ENCODE data around the gene MTUS2.

The MTUS2 gene

GRCh38 chr13:29266261-29266660, 446.1 kb downstream of the MTUS2 start:
- no peak for DNase-seq

DNA sequence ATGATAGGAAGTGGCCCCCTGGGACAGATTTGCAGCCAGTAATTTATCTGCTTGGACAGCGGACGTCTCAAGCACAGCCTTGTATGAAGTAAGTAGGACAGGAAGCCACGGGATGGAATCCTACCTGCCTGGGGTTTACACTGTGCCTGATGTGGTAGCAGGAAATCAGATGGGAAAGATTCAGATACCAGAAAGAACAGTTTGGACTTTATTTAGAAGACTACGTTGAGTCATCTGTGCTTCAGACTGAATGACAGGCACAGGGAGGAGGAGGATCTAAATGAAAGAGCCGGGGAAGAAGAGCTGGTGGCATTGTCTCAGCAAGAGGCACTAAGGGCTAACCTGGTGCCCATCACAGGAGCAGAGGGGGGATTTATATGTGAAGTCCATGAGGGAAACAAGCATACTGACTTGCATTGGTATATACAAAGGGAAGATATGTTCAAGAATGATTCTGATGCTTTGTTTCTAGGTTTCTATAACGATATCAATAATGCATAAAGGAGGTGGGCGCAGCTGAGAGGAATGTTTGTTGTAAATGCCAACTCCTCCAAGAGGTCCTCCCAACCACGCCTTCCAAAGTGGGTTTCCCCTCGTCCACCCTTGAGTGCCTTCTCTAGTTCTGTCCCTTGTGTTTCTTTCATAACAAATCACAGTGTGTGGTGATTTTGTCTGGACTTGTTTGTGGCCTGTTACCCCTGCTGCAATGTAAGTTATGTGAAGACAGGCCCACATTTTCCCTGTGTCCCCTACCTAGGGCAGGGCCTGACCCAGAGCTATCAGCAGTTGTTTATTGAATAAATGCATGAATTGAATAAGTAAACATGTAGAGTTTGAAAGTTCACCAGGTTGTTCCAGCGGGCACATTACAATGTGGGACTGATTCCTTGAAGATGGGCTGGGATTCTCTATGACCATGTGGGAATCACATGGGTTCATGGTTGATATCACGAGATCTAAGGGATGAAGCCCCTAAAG, 446.9 kb downstream of the MTUS2 start:
- DNase-seq = no peak

DNA sequence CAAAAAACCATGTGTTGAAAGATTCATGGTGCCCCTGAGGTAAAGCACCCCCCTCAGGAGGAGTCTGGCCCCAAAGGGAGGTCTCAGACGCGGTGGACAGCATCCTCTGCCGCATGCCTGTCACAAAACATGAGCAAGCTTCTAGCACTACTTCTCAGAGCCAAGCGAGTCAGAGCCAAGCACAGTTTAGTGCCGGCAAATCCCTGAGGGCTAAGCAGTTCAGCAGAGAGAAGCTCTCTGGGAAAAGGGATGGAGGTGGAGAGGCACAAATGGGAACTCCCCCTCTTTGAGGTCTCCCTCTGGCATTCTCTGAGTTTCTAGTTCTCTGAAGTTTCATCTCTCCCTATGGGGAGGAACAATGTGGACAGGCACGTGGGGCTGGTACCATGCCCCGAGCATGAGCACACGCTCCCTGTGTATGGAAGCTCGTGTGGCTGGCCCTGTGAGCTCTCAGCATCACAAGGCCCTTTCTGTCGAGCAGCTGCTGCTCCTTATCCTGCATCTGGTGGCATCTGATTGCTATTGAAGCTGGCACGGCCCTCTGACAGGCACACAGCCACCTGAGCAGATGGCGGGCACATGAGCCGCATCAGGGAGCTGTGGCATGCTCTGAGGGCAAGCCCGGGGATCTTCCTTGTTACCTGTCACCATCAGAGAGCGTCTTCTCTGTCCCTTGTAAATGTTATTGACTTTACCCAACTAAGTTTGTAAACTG, 450.3 kb downstream of the MTUS2 start:
- DNase-seq = no peak

- DNase-seq = no peak
Observed at GRCh38 chr13:29271606-29272005, 451.5 kb downstream of the MTUS2 start.

DNA sequence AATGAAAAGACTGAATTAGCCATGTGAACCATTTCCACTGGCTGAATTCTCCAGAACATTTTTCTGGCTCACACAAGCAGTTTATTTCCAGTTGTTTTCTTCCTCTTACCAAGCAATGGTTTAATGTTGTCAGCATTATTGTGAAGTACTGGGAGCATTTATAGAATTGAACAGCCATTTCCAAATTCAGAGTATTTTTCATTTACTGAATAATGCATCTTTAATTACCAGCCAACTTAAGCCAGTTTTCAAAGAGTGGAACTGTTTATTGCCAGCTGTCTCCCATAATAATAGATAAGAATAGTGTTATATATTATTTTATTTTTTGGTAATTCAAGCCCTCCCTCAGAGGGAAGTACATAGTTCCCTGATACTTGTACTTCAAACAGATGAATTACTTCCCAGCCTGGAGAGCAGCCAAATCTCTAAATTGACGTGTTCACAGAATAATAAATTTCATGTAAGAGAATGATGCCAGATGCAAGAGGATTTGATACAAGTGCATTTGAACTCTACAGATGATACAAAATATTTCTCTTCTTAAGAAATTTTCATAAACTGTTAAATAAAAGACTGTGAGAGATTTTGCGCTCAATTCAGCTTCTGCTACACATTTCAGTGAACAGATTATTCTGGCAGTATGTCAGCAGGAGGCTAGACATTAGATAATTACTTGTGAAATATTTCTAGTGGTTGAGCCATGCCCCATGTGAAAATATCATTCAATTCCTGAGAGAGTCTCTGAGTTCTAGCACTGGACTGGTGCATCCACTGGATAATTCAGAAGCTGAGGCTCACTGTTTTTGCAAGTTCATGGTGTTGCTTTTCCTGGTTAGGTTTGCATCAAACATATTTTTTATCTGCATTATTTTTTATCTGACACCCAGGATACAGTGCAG, 459.5 kb downstream of the MTUS2 start:
- DNase-seq = peak; percentile 83

DNA sequence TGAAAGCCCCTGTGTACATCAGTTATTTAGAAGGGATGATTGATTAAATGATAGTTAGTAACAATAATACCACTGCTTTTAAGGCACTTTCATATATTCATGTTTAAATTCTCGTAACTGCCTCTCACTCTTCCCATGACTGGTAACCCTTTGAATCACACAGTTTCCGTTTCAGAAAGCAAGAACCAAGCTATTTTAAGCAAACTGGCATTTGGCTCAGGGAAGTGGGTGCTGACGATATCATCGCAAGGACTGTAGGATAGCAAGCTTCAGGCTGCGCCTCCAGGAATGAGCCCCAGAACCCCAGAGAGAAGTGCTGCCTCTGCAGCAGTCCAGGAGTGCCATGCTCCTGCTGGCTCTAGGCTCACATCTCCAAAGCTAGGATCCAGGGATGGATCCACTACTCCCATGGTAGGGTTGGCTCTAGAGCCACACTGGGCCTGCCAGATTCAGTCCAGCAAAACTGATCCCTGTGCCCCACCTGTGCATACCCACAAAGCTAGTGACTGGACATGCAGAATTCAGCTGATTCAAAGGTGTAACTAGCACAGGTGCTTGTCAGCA, 461.9 kb downstream of the MTUS2 start:
- no peak for DNase-seq

DNA sequence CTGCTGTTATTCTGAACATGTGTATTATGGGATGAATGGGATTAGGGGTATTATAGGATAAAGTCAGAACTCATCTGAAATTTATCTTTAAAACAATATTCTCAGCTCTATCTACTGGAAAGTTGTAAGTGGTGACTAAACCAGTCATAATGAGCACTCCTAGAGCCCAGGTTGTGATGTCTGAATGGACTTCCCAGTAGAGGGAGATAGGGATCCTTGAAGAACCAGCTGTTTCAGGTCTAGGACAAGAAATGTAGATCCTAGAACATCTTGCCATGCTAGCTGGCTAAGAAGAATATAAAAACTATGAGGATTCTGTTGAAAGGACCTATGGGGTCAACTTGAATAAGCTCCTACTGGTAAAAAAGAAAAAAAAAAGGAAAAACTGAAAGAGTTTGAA, 464.6 kb downstream of the MTUS2 start:
- no peak for DNase-seq

DNA sequence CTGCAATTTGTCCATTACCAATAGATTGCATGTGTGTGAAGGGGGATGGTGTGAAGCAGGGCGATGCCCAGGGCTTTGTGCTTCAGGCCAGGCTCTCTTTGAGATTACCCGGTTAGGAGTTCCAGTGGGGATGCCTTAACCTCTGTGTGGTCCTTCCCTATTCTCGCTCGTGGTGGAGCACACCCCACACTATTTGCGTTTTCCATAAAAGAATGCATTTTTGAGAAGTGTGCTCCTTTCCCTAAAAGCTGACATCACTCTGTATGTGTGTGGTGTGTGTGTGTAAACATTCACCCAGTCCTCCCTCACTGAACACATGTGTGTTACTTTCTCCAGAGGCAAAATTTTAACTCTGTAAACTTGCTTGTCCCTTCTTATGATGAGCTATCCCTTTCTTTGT, 467.1 kb downstream of the MTUS2 start:
- no peak for DNase-seq

DNA sequence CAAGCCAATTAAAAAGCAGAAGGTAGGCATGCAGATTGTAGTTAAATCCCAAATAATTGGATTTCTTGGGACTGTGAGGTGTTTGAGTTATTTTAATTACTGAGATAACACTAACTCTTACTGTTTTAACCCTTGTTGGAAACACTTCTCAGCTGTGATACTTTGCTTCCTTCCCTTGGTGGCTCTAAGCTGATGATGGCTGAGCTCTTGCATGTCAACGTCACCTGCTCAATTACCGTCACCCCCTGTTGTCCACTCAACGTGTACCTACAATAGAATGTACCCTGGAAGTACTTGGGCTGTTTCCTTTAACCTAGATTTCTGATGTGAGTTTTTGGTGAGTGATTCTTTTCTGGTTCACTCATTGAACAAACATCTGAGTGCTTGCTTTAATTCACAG, 471.9 kb downstream of the MTUS2 start:
- no peak for DNase-seq

- DNase-seq = no peak
Observed at GRCh38 chr13:29294821-29295220, 474.7 kb downstream of the MTUS2 start.

- DNase-seq = no peak
Observed at GRCh38 chr13:29301027-29301426, 480.9 kb downstream of the MTUS2 start.

DNA sequence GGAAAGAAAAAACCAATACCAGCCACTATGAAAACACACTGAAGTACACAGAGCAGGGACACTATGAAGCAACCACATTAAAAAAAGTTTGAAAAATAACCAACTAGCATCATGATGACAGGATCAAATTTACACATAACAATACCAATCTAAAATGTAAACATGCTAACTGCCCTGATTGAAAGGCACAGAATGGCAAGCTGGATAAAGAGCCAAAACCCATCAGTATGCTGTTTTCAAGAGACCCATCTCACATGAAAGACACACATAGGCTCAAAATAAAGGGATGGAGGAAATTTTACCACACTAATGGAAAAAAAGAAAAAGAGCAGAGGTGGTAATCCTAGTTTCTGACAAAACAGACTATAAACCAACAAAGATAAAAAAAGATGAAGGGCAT, 484.0 kb downstream of the MTUS2 start:
- no peak for DNase-seq

- DNase-seq = no peak
Observed at GRCh38 chr13:29310806-29311205, 490.7 kb downstream of the MTUS2 start.

GRCh38 chr13:29315847-29316246, 495.7 kb downstream of the MTUS2 start:
- DNase-seq = no peak

GRCh38 chr13:29317828-29318227, 497.7 kb downstream of the MTUS2 start:
- no peak for DNase-seq

- DNase-seq = no peak
Observed at GRCh38 chr13:29318741-29319140, 498.6 kb downstream of the MTUS2 start.

DNA sequence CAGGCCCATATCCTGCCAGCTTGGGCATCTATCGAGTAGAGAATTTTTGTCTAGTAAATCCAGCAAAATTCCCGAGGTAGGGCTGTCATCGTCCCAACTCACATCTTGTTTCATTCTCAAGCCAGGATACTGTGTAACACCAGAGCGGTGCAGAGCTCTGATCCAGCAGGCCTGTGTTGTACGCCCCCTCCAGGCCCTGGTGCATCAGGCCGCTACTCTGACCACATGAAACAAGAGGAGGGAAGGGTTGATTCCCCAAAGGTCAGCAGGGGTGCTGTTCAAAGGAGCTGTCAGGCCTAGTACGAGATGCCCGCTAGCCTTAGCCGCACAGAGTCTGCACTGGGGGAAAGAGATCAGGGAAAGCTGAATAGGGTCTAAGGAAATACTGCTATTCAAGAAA, 499.3 kb downstream of the MTUS2 start:
- no peak for DNase-seq

- no peak for DNase-seq
Observed at GRCh38 chr13:29323954-29324353, 503.8 kb downstream of the MTUS2 start.

DNA sequence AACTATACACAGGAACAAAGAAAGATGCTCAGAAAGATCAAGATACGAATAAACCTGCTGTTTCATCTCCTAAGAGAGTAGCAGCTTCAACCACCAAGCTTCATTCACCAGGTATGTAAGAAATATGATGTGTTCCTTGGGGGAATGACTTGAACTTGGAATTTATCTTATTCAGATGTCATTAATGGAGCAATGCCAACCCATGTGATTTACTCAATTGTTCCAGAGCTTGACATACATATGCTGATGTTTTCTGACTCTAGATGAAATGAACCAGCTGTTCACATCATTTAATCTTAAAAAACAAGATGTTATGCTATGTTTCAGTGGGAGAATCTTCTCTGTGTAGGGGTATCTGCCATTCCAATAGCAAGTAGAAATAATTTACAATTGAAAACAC, 504.5 kb downstream of the MTUS2 start:
- no peak for DNase-seq

DNA sequence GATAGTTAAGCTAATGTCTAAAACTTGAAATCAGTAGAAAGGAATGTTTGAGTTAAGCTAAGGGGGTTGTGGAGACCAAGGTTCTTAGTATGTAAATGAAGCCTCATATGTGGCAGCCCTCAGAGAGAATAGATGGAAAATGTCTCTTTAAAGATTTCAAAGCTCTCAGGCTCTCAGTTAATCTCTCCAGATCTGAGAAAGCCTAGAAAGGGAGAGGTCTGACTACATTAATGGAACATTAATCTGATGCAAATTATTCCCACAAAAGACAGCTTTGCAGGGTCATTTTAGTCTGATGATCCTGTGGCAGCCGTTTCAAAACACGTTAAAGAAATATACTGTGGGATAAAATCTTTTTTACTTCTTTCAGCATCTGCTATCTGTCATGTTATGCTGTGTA, 508.4 kb downstream of the MTUS2 start:
- no peak for DNase-seq

DNA sequence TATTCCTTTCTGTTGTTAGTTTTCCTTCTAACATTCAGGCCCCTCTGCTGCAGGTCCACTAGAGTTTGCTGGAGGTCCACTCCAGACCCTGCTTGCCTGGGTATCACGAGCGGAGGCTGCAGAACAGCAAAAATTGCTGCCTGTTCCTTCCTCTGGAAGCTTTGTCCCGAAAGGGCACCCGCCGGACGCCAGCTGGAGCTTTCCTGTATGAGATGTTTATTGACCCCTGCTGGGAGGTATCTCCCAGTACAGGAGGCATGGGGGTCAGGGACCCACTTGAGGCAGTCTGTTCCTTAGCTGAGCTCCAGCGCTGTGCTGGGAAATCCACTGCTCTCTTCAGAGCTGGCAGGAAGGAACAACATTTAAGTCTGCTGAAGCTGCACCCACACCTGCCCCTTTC, 516.2 kb downstream of the MTUS2 start:
- no peak for DNase-seq

DNA sequence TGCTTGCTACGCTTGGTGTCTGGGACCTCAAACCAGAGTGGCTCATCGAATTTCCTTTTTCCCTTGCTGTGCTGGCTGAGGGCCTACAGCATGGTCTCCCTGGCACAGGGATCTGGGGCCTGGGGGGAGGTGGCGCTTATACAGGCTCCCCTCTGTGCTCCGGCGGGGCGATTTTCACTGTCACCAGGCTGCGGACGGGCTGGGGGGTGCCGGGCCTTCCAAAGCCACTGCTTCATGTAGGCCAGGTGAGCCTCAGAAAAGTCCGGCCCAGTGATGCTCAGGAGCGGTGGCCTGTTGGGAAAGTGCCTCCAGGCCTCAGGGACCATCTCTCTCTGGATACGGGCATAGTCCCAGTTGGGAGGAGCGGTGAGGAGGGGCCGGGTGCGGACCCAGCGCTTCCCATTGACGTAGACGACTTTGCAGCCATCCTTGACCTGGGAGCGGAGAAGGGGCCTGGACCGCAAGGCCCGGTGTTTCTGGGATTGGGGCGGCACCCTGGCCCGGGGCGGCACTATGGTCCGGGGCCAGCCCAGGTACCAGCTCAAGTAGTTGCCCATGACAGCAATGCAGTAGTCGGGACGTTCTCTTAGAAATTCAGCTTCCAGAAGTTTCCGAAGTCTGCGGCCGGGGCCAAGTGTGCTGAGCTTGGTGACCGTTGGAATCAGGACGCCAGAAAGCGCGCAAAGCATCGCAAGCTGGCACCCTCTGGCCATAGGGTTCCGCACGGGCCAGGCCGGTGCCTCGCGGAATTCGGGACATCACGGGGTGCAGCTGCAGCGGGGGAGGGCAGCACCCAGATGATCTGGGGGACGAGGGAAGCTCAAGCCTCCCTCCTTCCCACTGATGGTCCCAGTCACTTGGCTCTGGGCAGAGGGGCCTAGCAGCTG, 519.5 kb downstream of the MTUS2 start:
- DNase-seq = no peak
